Fibroblast of lung (primary cell): ENCODE measurements around the gene SPTBN1.

Experiments used
- EZH2 ChIP-seq: IDR thresholded peaks from 2 replicates; pipeline ENCODE4 v1.5.1; 2012; ENCODE audit warnings: low read length, control low read depth, mild to moderate bottlenecking; ENCODE audit errors: missing control alignments
- TF ChIP-seq, protein P1 (sequence below), 2 donors: IDR thresholded peaks in 1 of 2; conservative IDR thresholded peaks in 1 of 2; 1 replicate in 1 of 2; 2 replicates in 1 of 2; pipeline ENCODE4 v1.5.1; 2011 to 2012; ENCODE audit warnings: low read length in 2 of 2, control low read depth in 1 of 2, inconsistent platforms in 1 of 2, low read depth in 1 of 2, mild to moderate bottlenecking in 1 of 2

DNA sequence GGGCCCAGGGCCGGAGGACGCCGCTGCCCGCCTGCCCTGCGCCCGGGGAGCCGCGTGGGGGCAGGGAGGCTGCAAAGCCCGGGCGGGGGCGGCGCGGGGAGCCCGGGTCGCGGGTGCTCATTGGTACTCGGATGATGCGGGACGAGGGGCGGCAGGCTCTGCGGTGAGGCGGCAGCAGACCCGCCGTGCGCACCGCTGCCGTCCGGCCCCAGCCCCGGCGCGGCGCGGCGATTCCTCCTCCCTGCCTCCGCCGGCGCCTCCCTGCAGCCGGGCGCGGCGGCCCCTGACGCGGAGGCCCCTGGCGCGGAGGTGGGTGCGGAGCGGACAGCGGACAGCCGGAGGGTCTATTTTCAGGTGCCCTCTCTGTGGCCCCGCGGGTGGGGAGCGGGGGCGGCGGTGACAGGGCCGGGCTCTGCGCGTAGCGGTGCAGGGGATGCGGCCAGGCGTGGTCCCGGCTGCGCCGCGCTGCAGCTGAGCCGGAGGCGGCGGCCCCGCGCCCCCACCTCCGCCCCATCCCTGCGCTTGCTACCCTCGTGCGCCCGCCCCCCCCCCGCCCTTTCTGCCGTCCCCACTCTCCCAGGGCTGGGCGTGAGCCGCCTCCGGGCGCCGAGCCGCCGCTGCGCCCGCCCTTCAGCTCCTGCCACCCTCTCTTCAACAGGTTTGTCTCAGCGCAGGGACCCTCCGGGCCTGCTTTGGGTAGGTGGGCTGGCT is 640 bp downstream of the SPTBN1 start:
- TF ChIP-seq, protein P1, sequence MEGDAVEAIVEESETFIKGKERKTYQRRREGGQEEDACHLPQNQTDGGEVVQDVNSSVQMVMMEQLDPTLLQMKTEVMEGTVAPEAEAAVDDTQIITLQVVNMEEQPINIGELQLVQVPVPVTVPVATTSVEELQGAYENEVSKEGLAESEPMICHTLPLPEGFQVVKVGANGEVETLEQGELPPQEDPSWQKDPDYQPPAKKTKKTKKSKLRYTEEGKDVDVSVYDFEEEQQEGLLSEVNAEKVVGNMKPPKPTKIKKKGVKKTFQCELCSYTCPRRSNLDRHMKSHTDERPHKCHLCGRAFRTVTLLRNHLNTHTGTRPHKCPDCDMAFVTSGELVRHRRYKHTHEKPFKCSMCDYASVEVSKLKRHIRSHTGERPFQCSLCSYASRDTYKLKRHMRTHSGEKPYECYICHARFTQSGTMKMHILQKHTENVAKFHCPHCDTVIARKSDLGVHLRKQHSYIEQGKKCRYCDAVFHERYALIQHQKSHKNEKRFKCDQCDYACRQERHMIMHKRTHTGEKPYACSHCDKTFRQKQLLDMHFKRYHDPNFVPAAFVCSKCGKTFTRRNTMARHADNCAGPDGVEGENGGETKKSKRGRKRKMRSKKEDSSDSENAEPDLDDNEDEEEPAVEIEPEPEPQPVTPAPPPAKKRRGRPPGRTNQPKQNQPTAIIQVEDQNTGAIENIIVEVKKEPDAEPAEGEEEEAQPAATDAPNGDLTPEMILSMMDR (conservative IDR thresholded peaks at IDR 0.05 in 1 of 2, IDR thresholded peaks at IDR 0.05 in 1 of 2; ENCODE audit: low read depth in 1 of 2, low read length in 2 of 2) = no peak
- TF ChIP-seq EZH2 = no peak
